HG03139 (cell line): ENCODE results near the gene DOK5.

Source experiments
- ATAC-seq: cut with Tn5 transposase; IDR thresholded peaks from one replicate; pipeline ENCODE4 v1.9.1; 2021; ENCODE audit not compliant: unreplicated experiment

The DOK5 gene

GRCh38 chr20:54608039-54608745 is 132.8 kb downstream of the DOK5 start:
- no peak for ATAC-seq

- ATAC-seq: no peak
Measured at GRCh38 chr20:54608943-54609342, 133.6 kb downstream of the DOK5 start.

GRCh38 chr20:54611708-54612412 is 136.5 kb downstream of the DOK5 start:
- no peak for ATAC-seq

GRCh38 chr20:54618412-54618811 is 143.0 kb downstream of the DOK5 start:
- no peak for ATAC-seq

GRCh38 chr20:54619181-54619580 is 143.8 kb downstream of the DOK5 start:
- ATAC-seq: no peak

GRCh38 chr20:54619682-54620081 is 144.3 kb downstream of the DOK5 start:
- ATAC-seq: no peak

- ATAC-seq: no peak
Measured at GRCh38 chr20:54620611-54621010, 145.2 kb downstream of the DOK5 start.

- ATAC-seq: no peak
Measured at GRCh38 chr20:54622333-54623295, 147.2 kb downstream of the DOK5 start.

- no peak for ATAC-seq
Measured at GRCh38 chr20:54623991-54624569, 148.7 kb downstream of the DOK5 start.

- no peak for ATAC-seq
Measured at GRCh38 chr20:54624706-54625390, 149.5 kb downstream of the DOK5 start.

- no peak for ATAC-seq
Measured at GRCh38 chr20:54625497-54625896, 150.1 kb downstream of the DOK5 start.

- no peak for ATAC-seq
Measured at GRCh38 chr20:54626126-54626525, 150.7 kb downstream of the DOK5 start.

GRCh38 chr20:54629632-54630031 is 154.2 kb downstream of the DOK5 start:
- no peak for ATAC-seq

- ATAC-seq: no peak
Measured at GRCh38 chr20:54630582-54630981, 155.2 kb downstream of the DOK5 start.

GRCh38 chr20:54631059-54631458 is 155.7 kb downstream of the DOK5 start:
- ATAC-seq: no peak

GRCh38 chr20:54633374-54634355 is 158.3 kb downstream of the DOK5 start:
- peak; percentile 98 for ATAC-seq

GRCh38 chr20:54636575-54636974 is 161.2 kb downstream of the DOK5 start:
- ATAC-seq: no peak

GRCh38 chr20:54639941-54640340 is 164.5 kb downstream of the DOK5 start:
- no peak for ATAC-seq

- ATAC-seq: no peak
Measured at GRCh38 chr20:54640800-54641199, 165.4 kb downstream of the DOK5 start.
